Astrocyte of the spinal cord (primary cell): ENCODE measurements around the gene C2CD3.
"Not testable (repeated sequence)": the region's sequence is repeated elsewhere in the genome, so short reads cannot be mapped to it uniquely, and the experiment has no call there.

ENCODE experiments used
- DNase-seq: peaks from one replicate; pipeline ENCODE4 v3.0.0; 2011; ENCODE audit warnings: low read depth, low spot score
- H3K4me3 ChIP-seq: 2 replicates; pipeline ENCODE4 v1.5.1; 2011; ENCODE audit warnings: low read depth, mild to moderate bottlenecking, low read length, moderate library complexity
- in situ Hi-C: cut with HindIII; loops from 2 replicates; pipeline ENCODE4 v1.10.0; 2017; ENCODE audit warnings: low sequenced_read_pairs
- TF ChIP-seq, protein P1 (sequence below): IDR thresholded peaks from 2 replicates; pipeline ENCODE4 v1.5.1; 2012; ENCODE audit warnings: low read depth, mild to moderate bottlenecking, low read length, inconsistent platforms

Gene C2CD3

DNA sequence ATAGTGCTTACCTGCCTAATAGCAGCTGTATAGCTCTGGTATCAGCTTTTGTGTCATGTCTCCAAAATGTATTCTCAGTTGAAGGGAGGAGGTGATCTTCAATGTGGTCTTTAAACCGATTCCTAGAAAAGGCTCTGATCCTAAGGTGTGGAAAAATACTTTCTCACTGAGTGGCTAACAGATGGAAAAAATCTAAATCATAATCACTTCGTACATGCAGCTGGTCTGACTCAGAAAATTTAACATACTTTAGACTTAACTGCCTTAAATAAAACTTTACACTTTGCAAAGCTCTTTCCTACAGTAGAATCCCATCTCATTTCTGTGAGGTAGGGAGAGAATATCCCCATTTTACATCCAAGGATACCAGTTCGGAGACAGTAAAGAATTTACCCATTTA lies 38.0 kb downstream of the C2CD3 start:
- TF ChIP-seq, protein P1, sequence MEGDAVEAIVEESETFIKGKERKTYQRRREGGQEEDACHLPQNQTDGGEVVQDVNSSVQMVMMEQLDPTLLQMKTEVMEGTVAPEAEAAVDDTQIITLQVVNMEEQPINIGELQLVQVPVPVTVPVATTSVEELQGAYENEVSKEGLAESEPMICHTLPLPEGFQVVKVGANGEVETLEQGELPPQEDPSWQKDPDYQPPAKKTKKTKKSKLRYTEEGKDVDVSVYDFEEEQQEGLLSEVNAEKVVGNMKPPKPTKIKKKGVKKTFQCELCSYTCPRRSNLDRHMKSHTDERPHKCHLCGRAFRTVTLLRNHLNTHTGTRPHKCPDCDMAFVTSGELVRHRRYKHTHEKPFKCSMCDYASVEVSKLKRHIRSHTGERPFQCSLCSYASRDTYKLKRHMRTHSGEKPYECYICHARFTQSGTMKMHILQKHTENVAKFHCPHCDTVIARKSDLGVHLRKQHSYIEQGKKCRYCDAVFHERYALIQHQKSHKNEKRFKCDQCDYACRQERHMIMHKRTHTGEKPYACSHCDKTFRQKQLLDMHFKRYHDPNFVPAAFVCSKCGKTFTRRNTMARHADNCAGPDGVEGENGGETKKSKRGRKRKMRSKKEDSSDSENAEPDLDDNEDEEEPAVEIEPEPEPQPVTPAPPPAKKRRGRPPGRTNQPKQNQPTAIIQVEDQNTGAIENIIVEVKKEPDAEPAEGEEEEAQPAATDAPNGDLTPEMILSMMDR: no peak
- DNase-seq: no peak

DNA sequence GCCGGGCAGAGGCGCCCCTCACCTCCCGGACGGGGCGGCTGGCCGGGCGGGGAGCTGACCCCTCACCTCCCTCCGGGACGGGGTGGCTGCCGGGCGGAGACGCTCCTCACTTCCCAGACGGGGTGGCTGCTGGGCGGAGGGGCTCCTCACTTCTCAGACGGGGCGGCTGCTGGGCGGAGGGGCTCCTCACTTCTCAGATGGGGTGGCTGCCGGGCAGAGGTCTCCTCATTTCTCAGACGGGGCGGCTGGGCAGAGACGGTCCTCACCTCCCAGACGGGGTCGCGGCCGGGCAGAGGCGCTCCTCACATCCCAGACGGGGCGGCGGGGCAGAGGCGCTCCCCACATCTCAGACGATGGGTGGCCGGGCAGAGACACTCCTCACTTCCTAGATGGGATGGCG lies 41.7 kb downstream of the C2CD3 start:
- H3K4me3 ChIP-seq, DNase-seq, in situ Hi-C loops: not testable (repeated sequence)

More for the DNA sequence above, 38.0 kb downstream of the C2CD3 start:
- in situ Hi-C loops: no loop called here
- no peak overlapping the region for H3K4me3 ChIP-seq

DNA sequence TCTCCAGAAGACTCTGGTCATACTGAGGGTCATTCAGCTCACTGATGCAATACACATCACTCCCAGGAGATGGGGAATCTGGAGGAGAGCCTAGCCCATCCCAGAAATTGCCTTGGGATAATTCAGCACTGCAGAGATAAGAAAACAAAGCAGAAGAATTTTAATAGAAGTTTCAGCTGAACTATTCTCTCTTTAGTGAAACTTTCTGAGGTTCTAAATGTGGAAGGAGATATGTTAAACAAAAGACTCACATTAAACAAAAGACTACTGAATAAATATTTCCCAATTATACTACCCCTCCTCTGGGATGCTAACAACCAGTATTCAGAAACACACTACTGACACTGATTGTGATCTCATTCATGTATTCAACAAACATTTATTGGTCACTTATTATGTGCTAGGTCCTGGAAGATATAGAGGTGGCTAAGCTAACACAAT lies 47.8 kb downstream of the C2CD3 start:
- in situ Hi-C loops: no loop called here
- no peak for DNase-seq
- TF ChIP-seq, protein P1: no peak
- no peak overlapping the region for H3K4me3 ChIP-seq

DNA sequence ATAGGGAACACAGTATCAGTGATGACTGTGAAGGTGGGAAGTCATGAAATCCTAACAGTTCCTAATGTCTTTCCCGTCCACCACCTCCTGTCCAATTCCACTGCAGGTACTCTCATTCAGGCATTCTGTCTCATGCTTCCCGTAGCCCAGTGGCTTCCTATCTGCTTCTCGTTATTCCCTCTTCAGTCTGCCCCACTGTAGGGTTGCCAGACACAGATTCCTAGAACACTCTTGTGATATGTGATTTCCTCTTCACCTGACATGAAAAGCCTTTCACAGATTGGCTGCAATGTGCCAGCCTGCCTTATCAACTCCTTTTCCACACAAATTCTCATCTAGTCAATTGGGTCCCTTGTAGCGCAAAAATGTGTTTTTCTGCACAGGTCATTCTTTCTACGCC lies 49.0 kb downstream of the C2CD3 start:
- no peak for DNase-seq
- in situ Hi-C loops: no loop called here
- H3K4me3 ChIP-seq: no peak overlapping the region
- TF ChIP-seq, protein P1: no peak

DNA sequence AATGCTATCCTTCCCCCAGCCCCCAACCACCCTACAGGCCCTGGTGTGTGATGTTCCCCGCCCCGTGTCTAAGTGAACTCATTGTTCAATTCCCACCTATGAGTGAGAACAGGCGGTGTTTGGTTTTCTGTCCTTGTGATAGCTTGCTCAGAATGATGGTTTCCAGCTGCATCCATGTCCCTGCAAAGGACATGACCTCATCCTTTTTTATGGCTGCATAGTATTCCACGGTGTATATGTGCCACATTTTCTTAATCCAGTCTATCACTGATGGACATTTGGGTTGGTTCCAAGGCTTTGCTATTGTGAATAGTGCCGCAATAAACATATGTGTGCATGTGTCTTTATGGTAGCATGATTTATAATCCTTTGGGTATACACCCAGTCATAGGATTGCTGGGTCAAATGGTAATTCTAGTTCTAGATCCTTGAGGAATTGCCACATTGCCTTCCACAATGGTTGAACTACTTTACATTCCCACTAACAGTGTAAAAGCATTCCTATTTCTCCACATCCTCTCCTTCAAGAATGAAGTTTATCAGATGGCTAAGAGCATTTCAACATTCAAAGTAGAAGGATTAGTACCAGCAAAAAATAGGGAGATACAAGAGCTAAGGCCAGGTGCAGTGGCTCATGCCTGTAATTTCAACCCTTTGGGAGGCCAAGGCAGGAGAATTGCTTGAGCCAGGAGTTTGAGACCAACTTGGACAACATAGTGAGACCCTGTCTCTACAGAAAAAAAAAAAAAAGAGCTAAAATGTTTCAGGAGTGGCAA lies 50.4 kb downstream of the C2CD3 start:
- DNase-seq, H3K4me3 ChIP-seq, in situ Hi-C loops: not testable (repeated sequence)

DNA sequence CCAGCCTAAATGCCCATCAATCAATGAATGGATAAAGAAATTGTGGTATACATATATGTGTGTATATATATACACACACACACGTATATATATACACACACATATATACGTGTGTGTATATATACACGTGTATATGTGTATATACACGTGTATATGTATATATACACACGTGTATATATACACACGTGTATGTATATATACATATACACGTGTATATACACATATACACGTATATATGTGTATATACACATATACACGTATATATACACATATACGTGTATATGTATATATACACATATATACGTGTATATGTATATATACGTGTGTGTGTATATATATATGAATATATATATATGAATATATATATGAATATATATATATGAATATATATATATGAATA lies 54.1 kb downstream of the C2CD3 start:
- DNase-seq: no peak
- H3K4me3 ChIP-seq: no peak overlapping the region
- TF ChIP-seq, protein P1: no peak
- in situ Hi-C loops: no loop called here

DNA sequence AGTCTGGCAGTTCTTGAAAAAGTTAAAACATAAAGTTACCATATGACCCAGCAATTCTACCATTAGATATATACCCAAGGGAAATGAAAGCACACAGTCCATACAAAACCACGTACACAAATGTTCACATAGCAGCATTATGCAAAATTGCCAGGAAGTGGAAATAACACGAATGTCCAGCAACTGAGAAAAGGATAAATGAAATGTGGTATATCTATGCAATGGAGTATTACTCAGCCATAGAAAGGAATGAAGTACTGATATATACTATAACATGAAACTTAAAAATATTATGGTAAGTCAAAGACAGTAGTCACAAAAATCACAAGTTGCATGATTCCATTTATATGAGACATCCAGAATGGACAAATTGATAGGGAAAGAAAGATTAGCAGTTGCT lies 57.9 kb downstream of the C2CD3 start:
- no peak for DNase-seq
- in situ Hi-C loops: no loop called here
- TF ChIP-seq, protein P1: no peak
- no peak overlapping the region for H3K4me3 ChIP-seq
